Urothelium cell line (cell line): ENCODE measurements around the gene FERD3L.
"Not testable (repeated sequence)": the region's sequence is repeated elsewhere in the genome, so short reads cannot be mapped to it uniquely, and the experiment has no call there.

Experiments
- DNase-seq: peaks from one replicate; pipeline ENCODE4 v3.0.0; 2011; ENCODE audit warnings: low spot score, mixed read lengths
- FAIRE-seq: peaks from 2 replicates; lab custom pipeline; 2011; peaks lifted over from hg19 to GRCh38; lab: Jason Lieb, UNC

FERD3L gene, protein sequence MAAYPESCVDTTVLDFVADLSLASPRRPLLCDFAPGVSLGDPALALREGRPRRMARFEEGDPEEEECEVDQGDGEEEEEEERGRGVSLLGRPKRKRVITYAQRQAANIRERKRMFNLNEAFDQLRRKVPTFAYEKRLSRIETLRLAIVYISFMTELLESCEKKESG

DNA sequence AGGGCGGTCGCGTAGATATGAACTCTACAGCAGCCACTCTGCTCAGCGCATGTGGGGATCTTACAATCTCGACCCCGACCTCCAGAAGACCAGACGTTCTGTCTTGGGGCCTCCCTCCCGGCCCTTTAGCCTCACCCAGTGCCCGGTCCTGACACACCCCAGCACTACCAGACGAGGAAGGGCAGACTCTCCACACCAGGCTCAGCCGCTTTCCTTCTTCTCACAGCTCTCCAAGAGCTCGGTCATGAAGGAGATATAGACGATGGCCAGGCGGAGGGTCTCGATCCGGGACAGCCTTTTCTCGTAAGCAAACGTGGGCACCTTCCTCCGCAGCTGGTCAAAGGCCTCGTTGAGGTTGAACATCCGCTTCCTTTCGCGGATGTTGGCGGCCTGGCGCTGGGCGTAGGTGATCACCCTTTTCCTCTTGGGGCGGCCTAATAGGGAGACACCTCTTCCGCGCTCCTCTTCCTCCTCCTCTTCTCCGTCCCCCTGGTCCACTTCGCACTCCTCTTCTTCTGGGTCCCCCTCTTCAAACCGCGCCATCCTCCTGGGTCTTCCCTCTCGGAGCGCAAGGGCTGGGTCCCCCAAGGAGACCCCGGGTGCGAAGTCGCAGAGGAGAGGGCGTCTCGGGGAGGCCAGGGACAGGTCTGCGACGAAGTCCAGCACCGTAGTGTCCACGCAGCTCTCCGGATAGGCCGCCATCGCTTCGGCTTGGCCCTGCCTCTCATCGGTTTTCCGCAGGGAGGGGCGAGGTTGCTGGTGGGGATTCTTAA lies at the start of gene FERD3L:
Gene FERD3L (minus strand): TSS at position 761 of the 773 bp plus-strand sequence. CDS start 59 bp downstream, at position 702.
- FAIRE-seq = no peak
- DNase-seq = no peak

DNA sequence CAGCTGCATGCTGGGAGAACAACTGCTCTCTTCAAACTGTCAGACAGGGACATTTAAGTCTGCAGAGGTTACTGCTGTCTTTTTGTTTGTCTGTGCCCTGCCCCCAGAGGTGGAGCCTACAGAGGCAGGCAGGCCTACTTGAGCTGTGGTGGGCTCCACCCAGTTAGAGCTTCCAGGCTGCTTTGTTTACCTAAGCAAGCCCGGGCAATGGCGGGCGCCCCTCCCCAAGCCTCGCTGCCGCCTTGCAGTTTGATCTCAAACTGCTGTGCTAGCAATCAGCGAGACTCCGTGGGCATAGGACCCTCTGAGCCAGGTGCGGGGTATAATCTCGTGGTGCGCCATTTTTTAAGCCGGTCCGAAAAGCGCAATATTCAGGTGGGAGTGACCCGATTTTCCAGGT lies 49.2 kb upstream of the FERD3L start:
- not testable (repeated sequence) for DNase-seq, FAIRE-seq

DNA sequence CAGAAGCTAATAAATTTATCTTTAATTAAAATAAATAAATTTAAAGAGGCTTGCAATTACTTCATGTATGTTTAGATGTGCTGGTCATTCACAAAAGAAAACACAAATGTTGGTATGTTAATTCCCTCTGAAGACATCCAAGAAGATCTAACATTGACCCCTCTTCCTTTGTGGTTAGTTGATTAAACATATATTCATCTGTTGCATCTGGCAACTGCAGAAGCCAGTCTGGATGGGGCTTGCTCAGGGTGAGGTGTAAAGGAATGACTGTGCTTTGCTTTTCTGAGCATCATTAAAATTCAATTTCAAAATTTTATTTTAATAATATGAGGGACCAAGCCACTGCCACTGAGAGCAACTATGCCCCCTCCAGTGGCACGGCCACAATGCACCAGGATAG lies 36.4 kb upstream of the FERD3L start:
- FAIRE-seq (no peak), DNase-seq (no peak)

DNA sequence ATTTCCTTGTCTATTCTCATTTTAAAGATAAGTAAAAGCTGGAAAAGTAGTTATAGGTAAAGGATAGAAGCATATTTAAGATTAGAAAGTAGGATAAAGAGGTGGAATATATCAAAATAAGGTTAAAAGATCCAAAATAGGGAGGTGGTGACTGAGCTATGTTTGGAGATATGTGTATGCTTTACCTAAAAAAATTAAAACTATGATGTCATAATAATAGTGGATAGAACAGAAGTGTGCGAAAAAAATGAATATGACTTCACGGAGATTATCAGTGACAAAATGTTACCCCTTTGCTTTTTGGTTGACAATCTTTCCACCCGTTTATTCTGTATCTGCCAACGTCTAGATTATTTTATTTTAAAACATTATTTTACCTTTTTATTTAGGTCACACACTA lies 33.4 kb upstream of the FERD3L start:
- FAIRE-seq (no peak), DNase-seq (no peak)

DNA sequence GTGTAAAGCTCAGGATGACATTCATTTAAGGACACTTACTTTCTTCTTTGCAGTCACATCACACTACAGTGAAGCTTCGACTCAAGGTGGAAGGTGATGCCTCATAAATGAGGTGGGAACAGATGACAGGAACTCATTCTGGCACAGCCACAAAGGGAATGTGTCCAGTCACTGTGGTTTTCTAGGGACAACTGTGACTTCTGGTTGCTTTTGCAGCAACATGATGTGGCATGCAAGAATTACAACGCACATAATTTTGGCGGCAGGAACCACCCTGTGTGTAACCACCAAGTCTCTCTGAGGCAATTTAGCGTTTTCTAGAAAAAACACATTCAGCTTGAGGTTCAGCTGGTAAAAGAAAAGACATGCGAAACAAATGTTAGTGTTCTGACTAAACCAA lies 32.0 kb upstream of the FERD3L start:
- FAIRE-seq = no peak

DNA sequence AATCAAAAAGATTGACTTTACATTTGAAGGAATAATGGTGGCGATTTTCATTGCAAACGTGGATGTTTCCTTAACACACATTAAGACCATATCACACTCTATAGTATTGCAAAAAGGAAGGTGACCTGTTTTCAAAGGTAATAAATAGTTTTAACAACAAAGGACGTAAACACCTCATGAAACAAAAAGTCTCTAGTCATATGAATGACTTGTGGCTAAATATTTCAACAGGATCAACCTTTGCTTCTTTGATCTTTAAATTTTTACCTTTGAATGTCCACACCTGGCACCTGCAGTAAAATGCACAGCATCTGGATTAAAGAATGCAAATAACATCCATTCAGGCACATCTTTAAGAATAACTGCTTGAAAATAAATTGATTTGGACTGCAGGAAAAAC lies 30.0 kb upstream of the FERD3L start:
- FAIRE-seq = no peak
- no peak for DNase-seq

More for the DNA sequence above, 32.0 kb upstream of the FERD3L start:
- no peak for DNase-seq

DNA sequence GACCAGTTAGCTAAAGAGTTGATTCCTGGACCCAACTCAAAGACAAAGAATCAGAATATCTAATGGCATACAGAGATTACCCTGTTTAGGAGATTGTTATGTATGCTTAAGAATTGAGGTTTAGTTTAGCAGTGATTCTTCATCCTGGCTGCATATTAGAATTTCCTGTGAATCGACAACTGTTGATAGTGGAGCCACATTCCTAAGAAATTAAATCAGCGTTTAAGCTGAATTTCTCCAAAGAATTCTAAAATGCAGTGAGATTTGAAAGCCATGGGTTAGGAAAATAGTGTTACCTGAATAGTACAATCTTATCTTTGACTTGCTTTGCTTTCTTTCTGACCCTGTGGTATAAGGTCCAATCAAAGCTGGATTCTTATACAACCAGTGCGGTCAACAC lies 16.4 kb upstream of the FERD3L start:
- DNase-seq (no peak), FAIRE-seq (no peak)

DNA sequence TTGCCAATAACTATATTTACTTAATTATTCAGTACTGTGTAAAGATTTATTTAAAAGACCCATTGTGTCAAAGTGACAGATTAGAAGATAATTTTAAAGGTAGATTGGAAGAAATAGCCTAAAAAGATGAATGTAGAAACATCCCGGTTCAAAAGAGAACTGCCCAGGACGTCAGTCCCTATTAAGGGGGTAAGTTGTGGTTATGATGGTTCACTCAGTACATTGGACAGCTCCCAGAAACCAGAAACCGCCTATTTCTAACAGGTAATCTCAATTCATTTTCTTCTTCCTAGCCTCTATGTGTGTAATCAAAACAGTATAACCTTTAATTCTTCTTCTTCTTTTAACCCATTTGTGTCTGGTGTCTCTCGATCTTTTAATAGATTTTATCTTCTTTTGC lies 1.5 kb upstream of the FERD3L start:
- peak; percentile 30 for DNase-seq
- FAIRE-seq = no peak

DNA sequence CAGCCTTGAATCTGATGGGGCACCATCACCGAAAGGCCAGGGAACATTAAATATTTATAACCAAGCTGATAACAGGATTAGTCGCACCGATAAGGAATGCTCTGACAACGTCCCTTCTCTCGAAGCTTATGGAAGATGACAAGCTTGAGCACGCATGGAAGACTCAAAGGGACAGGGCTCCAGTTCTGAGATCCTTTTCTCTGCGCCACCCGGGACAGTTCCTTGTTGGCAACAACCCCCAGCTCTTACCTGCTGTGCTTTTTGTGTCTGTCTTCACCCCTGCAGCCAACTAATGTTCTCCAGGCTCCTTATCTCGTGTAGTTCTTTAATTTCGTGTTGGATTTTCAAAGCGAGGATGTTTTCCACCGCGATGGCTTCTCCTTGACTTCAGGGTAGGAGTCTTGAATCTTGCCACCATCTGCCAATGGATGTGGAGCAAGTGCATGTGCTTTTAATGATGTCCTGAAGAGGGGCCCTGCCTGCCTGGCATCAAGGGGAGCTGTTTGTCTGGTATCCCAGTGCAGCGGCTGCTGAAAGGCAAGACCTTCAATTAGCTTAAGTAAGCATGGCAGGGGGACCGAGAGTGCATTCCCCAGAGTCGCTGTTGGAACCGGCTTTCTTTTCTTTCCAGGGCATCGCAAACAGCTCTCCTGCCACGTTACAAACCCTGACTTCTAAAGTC lies 354 bp upstream of the FERD3L start:
- DNase-seq = no peak
- no peak for FAIRE-seq

DNA sequence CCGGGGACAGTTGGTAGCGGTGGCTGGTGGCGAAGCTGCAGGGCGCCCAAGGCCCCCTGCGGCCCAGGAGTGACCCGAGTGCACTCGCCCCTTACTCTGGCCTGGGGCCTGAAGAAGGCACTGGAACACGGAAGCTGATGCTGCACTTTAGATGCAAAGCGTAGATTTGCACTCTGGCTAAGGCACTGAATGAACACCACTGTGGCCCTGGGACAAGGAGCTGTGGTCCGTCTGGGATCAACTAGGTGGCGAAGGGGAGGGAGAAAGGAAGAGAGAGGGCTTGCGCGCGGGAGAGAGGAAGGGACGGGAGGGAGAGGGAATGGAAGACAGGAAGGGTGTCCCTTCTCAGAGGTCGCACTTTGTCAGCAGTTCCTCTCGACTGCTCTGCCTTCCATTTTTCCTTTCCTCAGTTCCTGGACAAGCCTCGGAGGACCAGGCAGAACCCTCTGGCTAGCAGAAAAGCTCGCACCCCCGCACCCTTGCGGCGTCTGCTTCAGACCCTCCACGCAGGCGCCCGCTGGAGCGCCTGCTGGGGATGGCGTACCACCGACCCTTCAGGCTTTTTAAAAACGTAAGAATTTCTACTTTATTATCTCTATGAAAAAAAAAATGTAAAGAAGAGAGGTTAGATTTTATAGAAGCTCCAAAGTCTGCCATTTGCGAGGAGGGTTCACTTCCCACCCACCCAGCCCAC lies 1.2 kb downstream of the FERD3L start:
- FAIRE-seq = no peak

DNA sequence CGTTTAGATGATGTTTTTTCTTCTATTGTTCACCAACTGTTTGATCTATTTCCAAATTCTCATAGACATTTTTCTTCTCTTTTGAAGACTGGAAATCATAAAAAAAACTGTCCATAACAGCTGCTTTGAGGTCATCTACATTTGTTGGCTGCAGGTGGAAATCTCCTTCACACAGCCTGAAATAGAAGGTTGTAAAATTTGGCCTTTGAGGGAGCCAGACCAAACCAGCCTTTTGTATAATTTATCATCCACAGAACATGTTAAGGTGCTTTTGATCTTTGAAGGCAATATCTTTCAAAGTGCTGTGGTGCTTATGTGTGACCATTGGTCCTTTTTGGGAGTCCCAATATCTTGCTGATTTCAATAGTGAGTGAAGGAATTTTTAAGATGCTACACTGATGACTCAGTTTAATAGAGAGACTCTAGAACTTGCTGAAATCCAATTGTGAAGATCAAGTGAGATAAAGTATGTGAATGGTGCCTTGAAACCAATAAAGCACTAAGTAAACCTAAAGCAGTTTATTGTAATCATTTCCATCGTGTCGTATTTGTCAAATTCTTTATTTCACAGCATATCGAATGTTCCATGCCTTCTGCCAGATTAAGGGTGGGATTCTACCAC lies 5.4 kb downstream of the FERD3L start:
- no peak for FAIRE-seq
- no peak for DNase-seq

More for the DNA sequence above, 1.2 kb downstream of the FERD3L start:
- no peak for DNase-seq

DNA sequence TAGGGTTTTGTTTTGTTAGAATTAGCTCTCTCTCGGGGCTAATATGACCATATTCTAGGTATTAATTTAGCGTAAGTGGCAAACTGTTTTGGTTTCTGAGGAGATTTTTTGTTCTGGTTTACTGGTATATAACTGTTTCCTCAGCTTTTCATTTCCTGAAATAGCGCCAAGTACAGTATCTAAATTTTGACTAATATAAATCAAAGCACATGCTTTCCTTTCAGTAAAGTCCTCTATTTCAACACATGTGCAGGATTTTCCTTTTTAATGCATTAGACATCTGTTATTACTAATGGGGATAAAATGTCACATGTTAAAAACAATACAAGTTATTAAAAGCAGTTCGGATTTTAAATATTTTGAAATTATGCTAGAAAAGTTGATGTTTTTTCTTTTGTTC lies 11.3 kb downstream of the FERD3L start:
- FAIRE-seq = no peak
- no peak for DNase-seq

DNA sequence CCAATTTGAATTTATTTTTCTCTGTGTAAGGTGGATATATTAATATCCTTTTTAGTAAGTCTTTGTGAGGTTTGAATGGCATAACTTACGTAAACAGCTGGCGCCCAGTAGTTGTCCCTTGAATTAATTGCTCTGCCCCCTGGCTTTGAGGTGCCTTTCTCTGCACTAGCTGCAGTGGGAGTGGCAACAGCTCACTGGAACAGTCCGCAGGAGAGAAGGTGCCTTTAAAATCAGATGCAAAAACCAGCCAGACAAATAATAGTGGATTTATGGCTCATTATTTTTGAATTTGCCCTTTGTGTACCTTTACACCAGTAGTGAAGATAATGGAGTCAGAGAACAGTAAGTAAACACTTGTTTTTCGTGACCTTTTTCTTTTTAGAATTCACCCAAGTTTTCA lies 11.8 kb downstream of the FERD3L start:
- no peak for DNase-seq
- FAIRE-seq = no peak

DNA sequence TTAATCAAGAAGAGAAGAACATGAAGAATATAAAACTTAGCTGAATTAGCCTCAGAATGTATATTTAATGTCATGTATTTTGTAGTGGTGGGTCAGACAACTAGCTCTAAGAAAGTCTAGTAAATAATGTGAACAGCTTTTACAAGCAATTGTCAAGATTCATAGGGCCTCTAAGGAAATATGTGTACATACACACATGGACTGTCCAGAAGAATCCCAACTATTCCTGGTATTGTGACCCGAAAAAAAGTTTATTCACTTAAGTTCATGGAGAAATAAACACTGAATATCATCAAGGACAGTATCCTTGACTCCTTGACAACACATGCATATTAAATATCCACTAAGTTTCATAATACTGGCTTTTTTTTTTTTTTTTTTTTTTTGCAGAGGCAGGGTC lies 16.4 kb downstream of the FERD3L start:
- DNase-seq = no peak
- FAIRE-seq = no peak

DNA sequence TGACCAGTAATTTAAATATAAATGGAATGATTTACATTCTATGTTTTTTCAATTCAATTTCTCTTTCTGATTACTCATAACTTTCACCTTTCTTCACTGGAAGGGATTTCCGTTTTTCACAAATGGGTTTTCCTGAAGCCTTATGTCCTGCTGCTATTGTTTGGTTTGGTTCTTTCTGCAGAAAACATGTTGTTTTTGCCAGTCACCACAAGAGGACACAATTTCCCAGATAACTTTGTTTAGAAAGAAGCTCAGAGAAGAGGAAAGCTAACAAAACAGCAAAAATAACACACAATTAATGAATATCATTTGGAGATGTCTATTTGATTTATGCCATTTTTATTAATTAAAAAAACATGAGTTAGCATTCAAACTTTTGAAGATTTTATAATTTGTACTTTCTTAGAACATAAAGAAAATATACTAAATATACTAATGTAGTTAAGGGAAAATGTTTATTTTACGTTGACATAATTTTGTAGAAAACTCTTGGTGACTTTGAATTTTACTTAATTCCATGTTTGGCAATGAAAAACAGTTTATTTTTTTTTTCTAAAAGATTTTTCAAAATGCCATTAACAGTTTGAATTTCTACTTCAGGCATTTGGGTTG lies 23.1 kb downstream of the FERD3L start:
- FAIRE-seq = no peak
- DNase-seq = peak; percentile 31

DNA sequence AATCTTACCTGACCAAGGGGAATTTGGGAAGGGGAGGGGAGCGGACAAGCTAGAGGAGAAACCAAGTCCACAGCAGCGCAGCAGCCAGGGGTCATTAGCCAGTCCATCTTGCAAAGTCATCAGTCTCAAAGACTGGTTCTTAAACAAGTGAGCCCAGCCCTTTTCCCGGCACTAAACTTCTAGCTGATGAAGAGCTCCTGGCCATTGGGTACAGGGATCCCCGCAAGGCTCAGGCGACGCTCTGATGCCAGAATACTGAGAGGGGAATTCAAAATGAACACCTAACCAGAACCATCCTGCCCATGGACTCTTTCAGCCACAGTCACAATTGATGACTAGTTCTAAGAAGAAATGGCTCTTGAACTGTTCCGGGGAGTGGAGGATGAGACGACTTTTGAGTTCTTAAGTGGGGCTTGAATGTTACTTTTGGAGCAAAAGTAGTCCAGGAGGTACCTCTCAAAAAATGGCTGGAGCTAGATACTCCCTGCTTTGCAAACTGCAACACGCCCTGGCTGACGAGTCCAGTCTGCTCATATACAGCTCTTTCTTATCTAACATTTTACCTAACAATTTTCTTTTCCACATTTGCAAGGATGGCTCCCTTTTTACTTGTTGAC lies 25.2 kb downstream of the FERD3L start:
- no peak for FAIRE-seq
- no peak for DNase-seq

DNA sequence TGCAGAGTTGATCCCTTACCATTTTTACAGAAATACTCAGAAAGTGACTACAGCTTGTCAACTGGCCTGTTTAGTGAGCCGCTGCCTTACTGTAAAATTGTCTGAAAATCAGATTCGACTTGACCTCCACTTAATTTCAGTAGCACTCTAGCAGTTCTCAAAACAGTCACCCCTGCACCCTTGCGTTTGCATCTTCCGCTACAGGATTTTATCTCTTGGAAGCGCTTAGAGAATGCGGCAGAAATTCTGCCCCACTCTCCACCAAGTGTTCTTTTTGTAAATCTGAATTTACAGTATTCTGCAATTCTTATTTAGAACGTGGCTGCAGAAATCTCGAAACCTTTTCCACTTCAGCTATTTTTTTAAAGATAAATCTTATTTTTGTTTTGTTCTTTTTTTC lies 25.8 kb downstream of the FERD3L start:
- no peak for DNase-seq

DNA sequence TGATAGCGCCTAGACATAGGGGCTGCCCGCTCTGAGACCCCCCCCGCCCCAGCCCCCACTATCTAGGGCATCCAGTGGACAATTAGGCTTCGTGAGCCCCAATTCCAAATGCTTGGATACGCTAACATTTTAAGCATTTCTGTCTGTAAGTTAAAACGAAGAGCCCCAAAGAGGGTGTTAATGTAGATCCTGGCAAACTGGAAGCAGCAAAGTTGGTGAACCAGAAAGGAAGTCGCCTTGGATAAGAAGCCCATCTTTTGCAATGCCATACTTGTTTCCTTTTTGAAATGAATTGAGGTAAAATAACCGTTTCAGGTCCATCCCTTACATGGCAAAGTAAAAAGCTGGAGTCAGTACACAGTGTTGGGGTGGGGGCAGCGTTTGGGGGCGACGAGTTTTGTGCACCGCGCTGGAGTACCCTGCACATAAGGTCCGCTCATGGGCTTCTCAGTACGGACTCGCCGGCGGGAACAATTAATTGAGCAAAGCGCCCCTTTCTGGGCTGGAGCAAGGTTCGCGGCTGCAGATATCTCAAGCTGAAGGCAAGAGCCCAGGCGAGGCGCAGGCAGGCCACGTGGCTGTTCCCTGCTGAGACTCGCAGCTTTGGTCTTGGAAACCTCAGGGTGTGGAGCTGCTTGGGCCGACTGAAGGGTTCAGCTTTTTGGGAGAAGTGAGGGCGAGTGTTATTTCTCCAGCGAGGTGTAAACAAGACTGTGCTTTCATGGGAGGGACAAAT lies 26.4 kb downstream of the FERD3L start:
- no peak for FAIRE-seq
- DNase-seq = no peak

More for the DNA sequence above, 25.8 kb downstream of the FERD3L start:
- no peak for FAIRE-seq

DNA sequence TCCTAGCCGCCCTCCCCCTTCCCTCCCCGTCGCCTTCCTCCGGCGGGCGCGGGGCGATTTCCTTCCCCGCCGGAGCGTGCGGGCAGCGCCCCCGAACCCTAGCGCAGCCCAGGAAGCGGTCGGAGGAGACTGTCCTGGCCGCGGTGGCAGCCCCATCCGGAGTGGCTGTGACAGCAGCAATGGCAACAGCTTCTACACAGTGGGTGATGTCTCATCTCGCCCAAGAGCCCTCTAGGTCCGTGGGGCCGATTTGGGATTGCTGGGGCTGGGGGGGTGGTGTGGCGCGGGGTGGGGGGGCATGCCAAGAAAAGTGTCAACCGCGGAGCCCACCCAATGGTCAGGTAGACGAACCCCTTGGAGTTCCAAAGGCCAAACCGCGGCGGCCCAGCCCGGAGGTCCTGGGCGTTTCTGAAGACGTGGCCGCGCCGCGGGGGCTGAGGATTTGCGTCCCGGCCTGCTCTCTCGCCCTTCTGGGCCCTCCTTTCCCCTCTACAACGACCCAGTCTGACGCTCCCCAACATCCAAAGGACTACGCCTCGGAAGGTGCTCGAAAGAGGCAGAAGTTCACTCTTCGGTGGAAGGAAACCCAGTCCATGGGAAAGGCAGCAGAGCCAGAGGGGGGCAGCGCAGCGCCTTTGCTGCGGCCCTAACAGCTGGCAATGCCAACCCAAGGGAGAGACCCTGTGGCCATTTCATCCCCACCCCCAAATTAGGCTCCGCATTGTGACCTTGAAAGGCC lies 27.2 kb downstream of the FERD3L start:
- FAIRE-seq (no peak), DNase-seq (no peak)
